Mesendoderm (in vitro differentiated cells): ENCODE measurements around the gene ZNF814.
"Not testable (repeated sequence)": the region's sequence is repeated elsewhere in the genome, so short reads cannot be mapped to it uniquely, and the experiment has no call there.

Source experiments
- DNase-seq: peaks from one replicate; pipeline ENCODE4 v3.0.0; 2013
- H2AK5ac ChIP-seq: 2 replicates; pipeline ENCODE4 v1.6.1; 2013; ENCODE audit warnings: low read length, inconsistent platforms
- H2BK120ac ChIP-seq: 2 replicates; pipeline ENCODE4 v1.6.1; 2013; ENCODE audit warnings: low read depth, mild to moderate bottlenecking, low read length, moderate library complexity, mixed read lengths
- H2BK15ac ChIP-seq: replicated peaks from 2 replicates; pipeline ENCODE4 v1.6.1; 2013; ENCODE audit warnings: low read depth, mild to moderate bottlenecking, moderate library complexity
- H2BK5ac ChIP-seq: 2 replicates; pipeline ENCODE4 v1.6.1; 2013; ENCODE audit warnings: low read length, inconsistent platforms
- H3K18ac ChIP-seq: 2 replicates; pipeline ENCODE4 v1.6.1; 2013; ENCODE audit warnings: mild to moderate bottlenecking, low read length, mixed read lengths
- H3K23ac ChIP-seq: one replicate; pipeline ENCODE4 v1.6.1; 2013; ENCODE audit warnings: low read length
- H3K27ac ChIP-seq: 2 replicates; pipeline ENCODE4 v1.5.1; 2013; ENCODE audit warnings: low read depth, mild to moderate bottlenecking, inconsistent platforms, low read length, moderate library complexity
- H3K27me3 ChIP-seq: 2 replicates; pipeline ENCODE4 v1.6.1; 2013; ENCODE audit warnings: low read length, control low read depth, mild to moderate bottlenecking, inconsistent platforms; ENCODE audit not compliant: insufficient read depth, poor library complexity
- H3K36me3 ChIP-seq: 2 replicates; pipeline ENCODE4 v1.6.1; 2013; ENCODE audit warnings: low read length, inconsistent platforms; ENCODE audit not compliant: control insufficient read depth, insufficient read depth
- H3K4ac ChIP-seq: one replicate; pipeline ENCODE4 v1.6.1; 2013; ENCODE audit warnings: low read depth, mild to moderate bottlenecking, low read length, moderate library complexity
- H3K4me1 ChIP-seq: 2 replicates; pipeline ENCODE4 v1.6.1; 2013; ENCODE audit warnings: low read depth, low read length, inconsistent platforms; ENCODE audit not compliant: control insufficient read depth
- H3K4me2 ChIP-seq: 2 replicates; pipeline ENCODE4 v1.6.1; 2013; ENCODE audit warnings: low read length
- H3K4me3 ChIP-seq: 2 replicates; pipeline ENCODE4 v1.5.1; 2013; ENCODE audit warnings: mild to moderate bottlenecking, low read length
- H3K56ac ChIP-seq: one replicate; pipeline ENCODE4 v1.6.1; 2013; ENCODE audit warnings: low read length
- H3K79me1 ChIP-seq: 2 replicates; pipeline ENCODE4 v1.6.1; 2013; ENCODE audit warnings: low read length, inconsistent platforms
- H3K79me2 ChIP-seq: 2 replicates; pipeline ENCODE4 v1.6.1; 2013; ENCODE audit warnings: mild to moderate bottlenecking, low read length; ENCODE audit not compliant: control insufficient read depth, insufficient read depth
- H3K9ac ChIP-seq: 2 replicates; pipeline ENCODE4 v1.6.1; 2013; ENCODE audit warnings: low read length, inconsistent platforms
- H4K5ac ChIP-seq: one replicate; pipeline ENCODE4 v1.6.1; 2013; ENCODE audit warnings: low read length
- H4K8ac ChIP-seq: one replicate; pipeline ENCODE4 v1.6.1; 2013; ENCODE audit warnings: low read depth, mild to moderate bottlenecking, control low read depth, low read length, moderate library complexity
- WGBS: extraction: QIAGEN DNeasy Blood & Tissue Kit; methylation state at CpG from one replicate; pipeline ENCODE4 v1.1.7; 2013; ENCODE audit warnings: low lambda C conversion rate, missing lambda C conversion rate; ENCODE audit not compliant: insufficient coverage; ENCODE audit errors: extremely low coverage; 5-methylcytosine and 5-hydroxymethylcytosine counted together

ZNF814 gene

DNA sequence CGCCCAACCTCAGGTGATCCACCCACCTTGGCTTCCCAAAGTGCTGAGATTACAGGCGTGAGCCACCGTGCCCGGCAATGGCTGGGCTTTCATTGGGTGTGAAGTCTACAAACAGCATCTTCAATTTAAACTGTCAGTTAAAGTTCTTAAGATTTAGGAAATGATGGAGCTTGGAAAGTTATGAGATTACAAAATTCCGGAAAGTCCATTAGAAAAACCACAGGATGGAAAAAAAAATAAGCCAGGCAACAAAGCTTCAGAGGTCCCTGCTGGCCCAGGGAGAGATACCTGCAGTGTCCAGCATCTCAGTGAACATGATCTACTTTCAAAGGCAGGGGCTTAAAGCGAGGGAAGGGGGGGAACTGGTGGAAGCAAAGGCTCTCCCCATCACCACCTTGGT is 63.3 kb downstream of the ZNF814 start:
- Histone ChIP-seq H3K4me2 (no peak overlapping the region), H3K4me3 (no peak overlapping the region), H2AK5ac (no peak overlapping the region), H3K79me2 (peaks cover 63% of the 10 kb centered on the region), H4K8ac (no peak overlapping the region), H3K27ac (no peak overlapping the region), H2BK120ac (no peak overlapping the region), H3K9ac (no peak overlapping the region), H3K4me1 (peaks cover 2% of the 10 kb centered on the region), H3K4ac (no peak overlapping the region), H3K36me3 (peaks cover 2% of the 10 kb centered on the region), H4K5ac (no peak overlapping the region), H2BK5ac (no peak overlapping the region), H3K56ac (no peak overlapping the region), H3K27me3 (no peaks in the 10 kb centered on the region), H3K18ac (no peak overlapping the region), H3K23ac (no peak overlapping the region), H3K79me1 (peaks cover 6% of the 10 kb centered on the region), H2BK15ac (no peak overlapping the region)
- WGBS = no CpG with 5 or more reads among the region's 6 CpGs
- DNase-seq = no peak

DNA sequence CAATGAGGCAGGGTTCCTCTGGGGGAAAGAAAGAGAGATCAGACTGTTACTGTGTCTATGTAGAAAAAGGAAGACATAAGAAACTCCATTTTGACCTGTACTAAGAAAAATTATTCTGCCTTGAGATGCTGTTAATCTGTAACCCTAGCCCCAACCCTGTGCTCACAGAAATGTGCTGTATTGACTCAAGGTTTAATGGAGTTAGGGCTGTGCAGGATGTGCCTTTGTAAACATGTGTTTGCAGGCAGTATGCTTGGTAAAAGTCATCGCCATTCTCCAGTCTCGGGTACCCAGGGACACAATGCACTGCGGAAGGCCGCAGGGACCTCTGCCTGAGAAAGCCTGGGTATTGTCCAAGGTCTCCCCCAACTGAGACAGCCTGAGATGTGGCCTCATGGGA is 65.2 kb downstream of the ZNF814 start:
- H3K4ac ChIP-seq, DNase-seq, H3K4me1 ChIP-seq, H3K18ac ChIP-seq, H3K27me3 ChIP-seq, H3K36me3 ChIP-seq, H3K23ac ChIP-seq, H2AK5ac ChIP-seq, H2BK5ac ChIP-seq, H3K79me1 ChIP-seq, H4K8ac ChIP-seq, H3K9ac ChIP-seq, H3K56ac ChIP-seq, H4K5ac ChIP-seq, H3K27ac ChIP-seq, H3K4me3 ChIP-seq, H3K4me2 ChIP-seq, H2BK120ac ChIP-seq, H2BK15ac ChIP-seq: not testable (repeated sequence)
- WGBS = no CpG with 5 or more reads among the region's 4 CpGs
- H3K79me2 ChIP-seq = peaks cover 71% of the 10 kb centered on the region

DNA sequence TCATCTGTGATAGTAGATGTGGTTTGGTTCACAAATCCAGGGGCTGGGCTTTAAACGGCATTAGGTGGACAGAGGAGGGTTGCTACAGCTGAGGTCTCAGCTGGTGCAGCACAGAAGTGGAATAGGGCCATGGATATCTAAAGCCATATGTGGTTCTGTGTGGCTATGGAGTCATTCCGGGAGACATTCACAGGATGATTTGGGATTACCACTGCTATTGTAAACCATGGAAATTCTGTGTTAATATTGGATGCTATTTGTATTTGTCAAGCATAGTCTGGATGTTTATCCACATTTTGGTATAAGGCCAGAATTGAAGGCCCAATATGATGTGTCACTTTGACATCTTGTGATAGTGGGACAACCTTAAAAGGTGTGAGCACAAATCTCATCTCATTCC is 65.7 kb downstream of the ZNF814 start:
- H2BK15ac ChIP-seq, H3K4me3 ChIP-seq, H3K56ac ChIP-seq, H4K8ac ChIP-seq, DNase-seq, H3K27me3 ChIP-seq, H3K23ac ChIP-seq, H3K79me1 ChIP-seq, H3K36me3 ChIP-seq, H2BK5ac ChIP-seq, H3K18ac ChIP-seq, H3K4me2 ChIP-seq, H3K4me1 ChIP-seq, H4K5ac ChIP-seq, H3K9ac ChIP-seq, H2AK5ac ChIP-seq, H3K4ac ChIP-seq, H3K27ac ChIP-seq, H2BK120ac ChIP-seq: not testable (repeated sequence)
- WGBS = no CpG with 5 or more reads among the region's 2 CpGs
- H3K79me2 ChIP-seq = peaks cover 71% of the 10 kb centered on the region

DNA sequence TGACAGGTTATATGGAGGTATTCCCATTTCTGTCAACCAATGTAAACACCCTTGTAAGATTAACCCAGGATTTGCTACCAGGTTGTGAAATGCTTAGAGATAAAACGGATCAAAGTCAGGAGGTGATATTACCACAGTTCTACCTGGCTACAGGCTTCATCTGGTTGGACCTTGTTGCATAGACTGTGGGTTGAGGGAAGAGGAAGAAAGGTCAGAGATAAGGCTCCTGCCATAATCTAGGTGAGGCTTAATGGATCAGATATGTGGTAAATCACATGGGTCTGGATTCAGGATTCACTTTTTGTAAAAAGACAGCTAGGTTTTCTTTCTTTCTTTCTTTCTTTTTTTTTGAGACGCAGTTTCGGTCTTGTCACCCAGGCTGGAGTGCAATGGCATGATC is 67.3 kb downstream of the ZNF814 start:
- H2AK5ac ChIP-seq, H3K4ac ChIP-seq, H3K56ac ChIP-seq, H4K5ac ChIP-seq, H3K27me3 ChIP-seq, H3K18ac ChIP-seq, H2BK120ac ChIP-seq, H2BK15ac ChIP-seq, H3K36me3 ChIP-seq, H3K79me1 ChIP-seq, DNase-seq, H3K4me2 ChIP-seq, H4K8ac ChIP-seq, H3K27ac ChIP-seq, H3K4me1 ChIP-seq, H3K23ac ChIP-seq, H2BK5ac ChIP-seq, H3K4me3 ChIP-seq, H3K9ac ChIP-seq: not testable (repeated sequence)
- H3K79me2 ChIP-seq = peaks cover 63% of the 10 kb centered on the region
- WGBS = no CpG with 5 or more reads among the region's 3 CpGs

DNA sequence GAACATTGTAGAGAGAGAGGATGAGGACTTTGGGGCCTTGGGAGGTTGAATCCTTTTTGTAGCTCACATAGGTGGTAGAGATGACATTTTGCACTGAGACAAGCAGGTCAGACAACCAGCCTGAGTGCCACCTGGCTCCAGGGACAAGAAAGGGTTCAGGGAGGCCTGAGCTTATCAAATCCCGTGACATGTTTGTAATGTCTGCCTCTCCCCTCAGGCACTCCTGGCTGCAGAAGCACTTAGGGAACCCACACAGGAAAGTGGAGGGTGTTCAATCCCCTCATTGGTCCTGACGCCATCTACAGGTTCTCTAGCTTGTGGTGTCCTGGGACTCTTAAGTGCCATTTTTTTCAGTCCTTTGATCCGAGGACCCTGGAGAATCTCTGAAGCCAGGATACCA is 67.7 kb downstream of the ZNF814 start:
- H3K4ac ChIP-seq, H3K27ac ChIP-seq, H4K8ac ChIP-seq, H3K23ac ChIP-seq, DNase-seq, H2BK5ac ChIP-seq, H3K4me1 ChIP-seq, H3K18ac ChIP-seq, H3K4me3 ChIP-seq, H3K79me1 ChIP-seq, H3K36me3 ChIP-seq, H2BK15ac ChIP-seq, H2BK120ac ChIP-seq, H2AK5ac ChIP-seq, H3K27me3 ChIP-seq, H4K5ac ChIP-seq: not testable (repeated sequence)
- no CpG with 5 or more reads among the region's 3 CpGs for WGBS
- Histone ChIP-seq H3K56ac (peak overlapping the region; percentile 15), H3K4me2 (peak overlapping the region; percentile 43), H3K79me2 (peaks cover 59% of the 10 kb centered on the region), H3K9ac (peak overlapping the region; percentile 39)

DNA sequence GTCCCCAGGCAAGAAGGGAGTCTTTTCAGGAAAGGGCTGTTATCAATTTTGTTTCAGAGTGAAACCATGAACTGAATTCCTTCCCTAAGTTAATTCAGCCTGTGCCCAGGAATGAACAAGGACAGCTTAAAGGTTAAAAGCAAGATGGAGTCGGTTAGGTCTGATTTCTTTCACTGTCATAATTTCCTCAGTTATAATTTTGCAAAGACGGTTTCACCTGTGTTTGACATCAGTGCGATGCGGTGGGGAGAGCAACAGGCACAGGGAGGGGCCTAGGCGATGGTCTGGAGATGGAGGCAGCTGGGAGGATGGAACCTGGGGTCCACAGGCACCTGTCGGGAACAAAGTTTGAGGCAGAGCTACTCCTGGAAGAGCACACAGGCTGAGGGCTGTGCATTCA is 68.2 kb downstream of the ZNF814 start:
- no peak overlapping the region for H2BK120ac ChIP-seq
- H2BK5ac ChIP-seq = no peak overlapping the region
- no peak overlapping the region for H3K23ac ChIP-seq
- H4K5ac ChIP-seq = no peak overlapping the region
- no peak overlapping the region for H2BK15ac ChIP-seq
- H4K8ac ChIP-seq = no peak overlapping the region
- peak overlapping the region; percentile 99 for H3K9ac ChIP-seq
- no peaks in the 10 kb centered on the region for H3K27me3 ChIP-seq
- H3K79me1 ChIP-seq = peaks cover 3% of the 10 kb centered on the region
- no peak overlapping the region for H3K18ac ChIP-seq
- no peak overlapping the region for H2AK5ac ChIP-seq
- DNase-seq = no peak
- no CpG with 5 or more reads among the region's 6 CpGs for WGBS
- peaks cover 2% of the 10 kb centered on the region for H3K36me3 ChIP-seq
- peak overlapping the region; percentile 80 for H3K4me2 ChIP-seq
- H3K4me1 ChIP-seq = peaks cover 2% of the 10 kb centered on the region
- no peak overlapping the region for H3K27ac ChIP-seq
- no peak overlapping the region for H3K4ac ChIP-seq
- H3K56ac ChIP-seq = peak overlapping the region; percentile 99
- peaks cover 54% of the 10 kb centered on the region for H3K79me2 ChIP-seq
- peak overlapping the region; percentile 99 for H3K4me3 ChIP-seq
